WI38 (cell line): ENCODE data around the gene SPTB.

Experiments
- H3K4me3 ChIP-seq: 2 replicates; pipeline ENCODE4 v1.5.1; 2011; ENCODE audit warnings: low read depth, mild to moderate bottlenecking, control low read depth, low read length
- TF ChIP-seq, protein P1 (sequence below): IDR thresholded peaks from 2 replicates; pipeline ENCODE4 v1.5.1; 2012; ENCODE audit warnings: low read depth, mild to moderate bottlenecking, control low read depth, low read length

Gene SPTB

DNA sequence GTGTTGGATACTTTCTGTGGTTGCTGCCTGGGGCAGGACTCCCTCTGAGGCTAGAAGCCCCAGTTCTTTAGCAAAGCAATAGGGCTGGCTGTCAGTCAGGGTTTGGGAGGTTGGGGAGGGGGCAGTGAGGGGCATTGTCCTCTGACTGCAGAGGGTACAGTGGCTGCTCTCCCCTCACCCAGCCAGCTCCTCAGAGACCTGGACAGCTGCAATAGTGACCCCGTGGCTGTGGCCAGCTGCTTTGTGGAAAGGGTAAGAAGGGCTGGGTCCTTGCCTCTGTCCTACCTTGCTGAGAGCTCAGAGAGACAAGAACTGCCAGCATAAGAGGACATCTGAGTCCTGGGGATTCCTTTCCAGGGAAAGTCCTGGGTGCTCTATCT, 149.7 kb downstream of the SPTB start:
- TF ChIP-seq, protein P1, sequence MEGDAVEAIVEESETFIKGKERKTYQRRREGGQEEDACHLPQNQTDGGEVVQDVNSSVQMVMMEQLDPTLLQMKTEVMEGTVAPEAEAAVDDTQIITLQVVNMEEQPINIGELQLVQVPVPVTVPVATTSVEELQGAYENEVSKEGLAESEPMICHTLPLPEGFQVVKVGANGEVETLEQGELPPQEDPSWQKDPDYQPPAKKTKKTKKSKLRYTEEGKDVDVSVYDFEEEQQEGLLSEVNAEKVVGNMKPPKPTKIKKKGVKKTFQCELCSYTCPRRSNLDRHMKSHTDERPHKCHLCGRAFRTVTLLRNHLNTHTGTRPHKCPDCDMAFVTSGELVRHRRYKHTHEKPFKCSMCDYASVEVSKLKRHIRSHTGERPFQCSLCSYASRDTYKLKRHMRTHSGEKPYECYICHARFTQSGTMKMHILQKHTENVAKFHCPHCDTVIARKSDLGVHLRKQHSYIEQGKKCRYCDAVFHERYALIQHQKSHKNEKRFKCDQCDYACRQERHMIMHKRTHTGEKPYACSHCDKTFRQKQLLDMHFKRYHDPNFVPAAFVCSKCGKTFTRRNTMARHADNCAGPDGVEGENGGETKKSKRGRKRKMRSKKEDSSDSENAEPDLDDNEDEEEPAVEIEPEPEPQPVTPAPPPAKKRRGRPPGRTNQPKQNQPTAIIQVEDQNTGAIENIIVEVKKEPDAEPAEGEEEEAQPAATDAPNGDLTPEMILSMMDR = no peak
- no peak overlapping the region for H3K4me3 ChIP-seq

DNA sequence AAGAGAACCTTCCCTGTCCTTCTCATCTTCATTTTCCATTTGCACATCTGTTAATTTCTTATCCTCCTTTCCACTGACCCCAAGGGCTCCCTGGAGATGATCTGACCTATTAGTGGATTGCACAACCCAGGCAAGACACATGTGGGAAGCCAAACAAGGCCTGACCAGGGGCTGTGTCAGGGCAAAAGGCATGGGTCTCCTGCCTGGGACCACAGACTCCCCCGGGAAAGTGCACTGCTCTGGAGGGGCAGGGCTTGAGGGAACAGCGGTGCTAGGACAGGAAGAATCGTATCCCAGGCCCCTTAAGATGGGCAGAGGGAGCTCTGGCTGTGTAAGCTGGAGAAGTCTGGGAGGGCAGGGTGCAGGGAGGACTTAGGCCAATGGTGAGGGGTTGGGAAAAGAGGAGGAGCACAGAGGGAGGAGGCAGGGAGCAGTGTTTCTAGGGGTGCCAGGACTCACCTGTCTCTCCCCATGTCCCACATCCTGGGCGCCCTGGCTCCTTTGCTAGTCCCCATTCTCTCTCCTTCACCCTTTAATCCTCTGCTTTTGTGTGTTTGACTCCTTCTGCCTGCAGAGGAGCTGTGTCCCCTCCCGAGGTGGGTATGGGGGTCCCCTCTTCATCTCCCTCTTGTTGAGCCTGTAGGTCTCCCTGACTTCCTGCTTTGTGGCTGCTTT, 150.2 kb downstream of the SPTB start:
- TF ChIP-seq, protein P1 = no peak
- no peak overlapping the region for H3K4me3 ChIP-seq

DNA sequence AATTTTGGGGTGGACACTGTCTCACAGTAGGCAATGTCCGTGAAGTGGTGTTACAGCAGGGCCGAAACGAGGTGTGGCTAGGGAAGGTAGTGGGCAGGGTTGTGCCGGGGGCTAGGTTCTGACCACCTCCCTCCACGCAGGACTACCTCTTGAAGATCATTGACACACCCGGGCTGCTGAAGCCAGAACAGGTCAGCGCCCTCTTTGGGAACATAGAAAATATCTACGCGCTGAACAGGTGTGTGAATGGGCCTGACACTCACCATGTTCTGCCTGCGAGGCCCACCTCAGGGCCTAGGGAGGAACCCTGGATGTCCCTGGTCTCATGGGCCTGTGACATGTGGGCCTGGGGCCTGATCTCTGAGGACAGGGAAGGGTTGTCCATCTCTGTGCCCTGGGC, 150.9 kb downstream of the SPTB start:
- TF ChIP-seq, protein P1 = no peak
- no peak overlapping the region for H3K4me3 ChIP-seq

DNA sequence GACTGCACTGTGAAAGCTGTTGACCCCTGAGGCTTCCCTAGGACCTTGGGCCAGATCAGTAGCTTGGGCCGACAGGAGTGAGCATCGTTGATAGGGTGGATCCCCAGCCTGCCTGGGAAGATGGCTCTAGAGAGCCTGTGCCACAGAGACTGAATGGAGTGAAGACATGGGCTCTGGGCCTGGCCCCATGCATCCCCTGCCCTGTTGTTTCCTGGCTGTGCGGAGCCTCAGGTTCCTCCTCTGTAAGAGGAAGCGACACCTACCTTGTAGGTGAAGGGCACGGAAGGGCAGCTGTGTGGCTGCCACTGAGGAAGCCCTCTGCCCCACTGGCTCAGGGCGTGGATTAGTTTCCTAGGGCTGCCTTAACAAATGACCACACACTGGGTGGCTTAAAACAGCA, 151.6 kb downstream of the SPTB start:
- H3K4me3 ChIP-seq = no peak overlapping the region
- TF ChIP-seq, protein P1 = no peak

DNA sequence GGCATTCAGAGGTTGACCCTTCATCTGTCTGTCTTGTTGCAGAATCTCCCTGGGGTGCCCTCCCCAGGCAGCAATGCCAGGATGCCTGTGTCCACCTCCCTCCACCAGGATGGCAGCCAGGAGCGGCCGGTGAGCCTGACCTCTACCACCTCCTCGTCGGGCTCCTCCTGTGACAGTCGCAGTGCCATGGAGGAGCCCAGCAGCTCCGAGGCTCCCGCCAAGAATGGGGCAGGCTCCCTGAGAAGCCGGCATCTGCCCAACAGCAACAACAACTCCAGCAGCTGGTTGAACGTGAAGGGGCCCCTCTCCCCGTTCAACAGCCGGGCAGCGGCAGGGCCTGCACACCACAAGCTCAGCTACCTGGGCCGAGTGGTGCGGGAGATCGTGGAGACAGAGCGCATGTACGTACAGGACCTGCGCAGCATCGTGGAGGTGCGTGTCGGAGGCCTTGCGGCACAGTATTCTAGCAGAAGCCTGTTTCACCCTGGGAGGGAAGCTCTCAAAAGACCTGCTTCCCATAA, 152.1 kb downstream of the SPTB start:
- no peak overlapping the region for H3K4me3 ChIP-seq
- TF ChIP-seq, protein P1 = no peak

DNA sequence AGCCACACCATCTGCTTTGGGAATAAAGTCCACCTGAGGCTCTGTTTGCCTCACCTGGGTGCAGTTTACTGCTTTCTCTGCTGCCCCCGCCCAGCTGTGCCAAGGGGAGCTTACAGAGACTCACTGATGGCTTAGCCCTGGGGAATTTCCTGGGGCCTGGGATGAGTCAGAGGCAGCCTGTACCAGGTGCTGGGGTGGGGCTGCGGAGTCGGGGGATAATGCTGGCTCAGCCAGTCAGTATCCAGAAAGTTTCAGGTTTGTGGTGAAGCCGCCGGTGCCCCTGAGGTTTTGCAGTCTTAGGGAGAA, 153.2 kb downstream of the SPTB start:
- TF ChIP-seq, protein P1 = no peak
- no peak overlapping the region for H3K4me3 ChIP-seq

DNA sequence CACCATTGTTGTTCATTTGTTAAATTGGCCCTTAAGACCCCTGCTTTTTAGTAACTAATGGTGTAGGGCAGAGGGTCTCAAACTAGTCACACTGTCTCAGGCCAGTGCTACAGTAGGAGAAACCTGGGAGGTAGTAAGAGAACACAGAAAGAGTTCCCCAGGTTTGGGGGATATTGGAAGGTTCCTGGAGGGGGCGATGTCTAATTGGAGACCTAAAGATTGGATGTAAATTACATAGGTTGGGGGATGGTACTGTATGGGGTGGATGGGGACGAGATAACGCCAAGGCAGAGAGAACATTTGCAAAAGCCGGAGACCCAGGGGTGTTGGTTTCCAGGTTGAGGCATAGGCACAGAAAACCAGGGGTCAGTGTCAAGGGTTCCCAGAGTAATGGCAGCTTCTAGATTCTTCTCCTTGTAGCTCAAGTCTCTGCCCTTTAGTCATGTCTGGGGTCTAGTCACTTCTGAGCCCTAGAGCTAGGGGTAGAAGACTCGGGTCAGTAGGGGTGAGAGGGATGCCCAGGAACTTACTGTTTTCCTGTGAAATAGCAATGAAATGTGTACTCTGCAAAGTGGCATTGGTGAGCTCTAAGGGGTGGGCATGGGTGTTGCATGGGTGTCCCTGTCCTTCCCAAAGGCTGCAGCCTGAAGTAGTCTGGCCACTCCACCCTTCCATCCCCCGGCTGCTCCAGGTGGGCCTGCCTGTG, 153.7 kb downstream of the SPTB start:
- TF ChIP-seq, protein P1 = no peak

More for the DNA sequence above, 153.7 kb downstream of the SPTB start:
- no peak overlapping the region for H3K4me3 ChIP-seq
